SU-DHL-6 (cell line): ENCODE measurements around the gene SEMA3D.

Experiments used
- H2AFZ ChIP-seq: fragments of 200-600 bp; sonication (generic); 2 replicates; pipeline ENCODE4 v1.6.1; 2014; ENCODE audit warnings: low read depth, mild to moderate bottlenecking, moderate library complexity, mixed read lengths, antibody characterized with exemption, low read length; ENCODE audit not compliant: severe bottlenecking
- H3F3A ChIP-seq: fragments of 200-600 bp; shearing (Covaris generic); 2 replicates; pipeline ENCODE4 v1.6.0; 2016; ENCODE audit warnings: antibody characterized with exemption, mild to moderate bottlenecking; ENCODE audit not compliant: insufficient read depth
- H3K27ac ChIP-seq: fragments of 200-600 bp; sonication (generic); 2 replicates; pipeline ENCODE4 v1.5.1; 2016; ENCODE audit warnings: low read depth, mild to moderate bottlenecking, low read length, moderate library complexity, mixed read lengths
- H3K27me3 ChIP-seq: fragments of 200-600 bp; sonication (generic), shearing (Covaris generic); 2 replicates; pipeline ENCODE4 v1.6.0; 2014; ENCODE audit warnings: mild to moderate bottlenecking, low read length
- H3K36me3 ChIP-seq: fragments of 200-600 bp; sonication (generic); 2 replicates; pipeline ENCODE4 v1.6.1; 2014; ENCODE audit warnings: mild to moderate bottlenecking, low read length, mixed read lengths
- H3K4me2 ChIP-seq: fragments of 300-600, 200-600 bp; shearing (Covaris generic), sonication (generic); 2 replicates; pipeline ENCODE4 v1.6.0; 2014; ENCODE audit warnings: low read length, low read depth, mild to moderate bottlenecking; ENCODE audit not compliant: poor library complexity, severe bottlenecking
- H3K4me3 ChIP-seq: fragments of 200-600 bp; sonication (generic); 2 replicates; pipeline ENCODE4 v1.5.1; 2014; ENCODE audit warnings: antibody characterized with exemption, low read length, mild to moderate bottlenecking, mixed read lengths; ENCODE audit not compliant: insufficient read depth, poor library complexity, severe bottlenecking
- H3K79me2 ChIP-seq: fragments of 200-600 bp; sonication (generic); 2 replicates; pipeline ENCODE4 v1.6.1; 2014; ENCODE audit warnings: mild to moderate bottlenecking, low read length, moderate library complexity; ENCODE audit not compliant: insufficient read depth
- H3K9ac ChIP-seq: fragments of 200-600 bp; sonication (generic); 2 replicates; pipeline ENCODE4 v1.7.0; 2014; ENCODE audit warnings: mild to moderate bottlenecking, low read length
- H3K9me2 ChIP-seq: fragments of 200-600 bp; sonication (generic); replicated peaks from 2 replicates; pipeline ENCODE4 v1.6.1; 2014; ENCODE audit warnings: low read length; ENCODE audit not compliant: insufficient read depth
- H3K9me3 ChIP-seq: fragments of 200-600 bp; sonication (generic); 2 replicates; pipeline ENCODE4 v1.6.1; 2014; ENCODE audit warnings: low read length, mixed read lengths; ENCODE audit not compliant: insufficient read depth
- H4K20me1 ChIP-seq: fragments of 200-600 bp; sonication (generic); 2 replicates; pipeline ENCODE4 v1.6.1; 2014; ENCODE audit warnings: low read depth, mild to moderate bottlenecking, antibody characterized with exemption, low read length, moderate library complexity, mixed read lengths
- EZH2phosphoT487 ChIP-seq: fragments of 200-600 bp; sonication (generic), shearing (Covaris generic); conservative IDR thresholded peaks from 2 replicates; pipeline ENCODE4 v1.6.1; 2018; ENCODE audit warnings: mild to moderate bottlenecking, antibody characterized with exemption, low read length, moderate library complexity, mixed read lengths
- TF ChIP-seq, protein P1 (sequence below): fragments of 200-600 bp; sonication (generic); IDR thresholded peaks from one replicate; pipeline ENCODE4 v1.5.1; 2017; ENCODE audit warnings: antibody characterized with exemption, mild to moderate bottlenecking, low read length, moderate library complexity; ENCODE audit not compliant: insufficient read depth, poor library complexity, severe bottlenecking

SEMA3D gene

DNA sequence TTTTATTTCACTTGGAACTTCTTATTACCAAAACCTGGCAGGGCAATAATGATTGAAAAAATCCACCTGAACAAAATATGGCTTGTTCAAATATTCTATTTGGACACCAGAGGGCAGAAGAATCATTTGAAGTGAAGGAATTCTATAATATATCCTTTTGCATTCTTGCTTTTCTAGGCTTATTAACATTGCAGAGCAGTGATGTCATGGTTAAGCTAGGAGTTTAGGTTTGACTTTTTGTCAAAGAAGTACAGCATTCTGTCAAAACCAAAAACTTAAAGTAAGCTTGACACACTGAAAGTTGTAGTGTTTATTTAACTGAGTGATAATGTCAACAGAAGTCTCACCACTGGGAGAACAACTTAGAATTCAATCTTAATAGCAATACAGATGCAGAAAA is 156.0 kb downstream of the SEMA3D start:
- Histone ChIP-seq H3K4me2 (no peak overlapping the region), H3K36me3 (no peaks in the 10 kb centered on the region), H3K9me3 (no peaks in the 10 kb centered on the region), H3K4me3 (no peak overlapping the region), H3K27ac (no peak overlapping the region), H4K20me1 (peaks cover 4% of the 10 kb centered on the region; the same call in 1 of the 2 replicates), H3F3A (no peaks in the 10 kb centered on the region), H2AFZ (no peak overlapping the region), H3K9ac (no peak overlapping the region), H3K79me2 (no peaks in the 10 kb centered on the region), H3K27me3 (no peaks in the 10 kb centered on the region), H3K9me2 (no peaks in the 10 kb centered on the region)
- TF ChIP-seq, protein P1, sequence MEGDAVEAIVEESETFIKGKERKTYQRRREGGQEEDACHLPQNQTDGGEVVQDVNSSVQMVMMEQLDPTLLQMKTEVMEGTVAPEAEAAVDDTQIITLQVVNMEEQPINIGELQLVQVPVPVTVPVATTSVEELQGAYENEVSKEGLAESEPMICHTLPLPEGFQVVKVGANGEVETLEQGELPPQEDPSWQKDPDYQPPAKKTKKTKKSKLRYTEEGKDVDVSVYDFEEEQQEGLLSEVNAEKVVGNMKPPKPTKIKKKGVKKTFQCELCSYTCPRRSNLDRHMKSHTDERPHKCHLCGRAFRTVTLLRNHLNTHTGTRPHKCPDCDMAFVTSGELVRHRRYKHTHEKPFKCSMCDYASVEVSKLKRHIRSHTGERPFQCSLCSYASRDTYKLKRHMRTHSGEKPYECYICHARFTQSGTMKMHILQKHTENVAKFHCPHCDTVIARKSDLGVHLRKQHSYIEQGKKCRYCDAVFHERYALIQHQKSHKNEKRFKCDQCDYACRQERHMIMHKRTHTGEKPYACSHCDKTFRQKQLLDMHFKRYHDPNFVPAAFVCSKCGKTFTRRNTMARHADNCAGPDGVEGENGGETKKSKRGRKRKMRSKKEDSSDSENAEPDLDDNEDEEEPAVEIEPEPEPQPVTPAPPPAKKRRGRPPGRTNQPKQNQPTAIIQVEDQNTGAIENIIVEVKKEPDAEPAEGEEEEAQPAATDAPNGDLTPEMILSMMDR = peak; percentile 53
- no peak for TF ChIP-seq EZH2phosphoT487

GRCh38 chr7:85025312-85025756 is 161.5 kb downstream of the SEMA3D start:
- Histone ChIP-seq H3K27me3 (no peaks in the 10 kb centered on the region), H3F3A (no peaks in the 10 kb centered on the region; the same call in 1 of the 2 replicates), H2AFZ (no peak overlapping the region), H3K4me2 (no peak overlapping the region), H3K9me3 (no peaks in the 10 kb centered on the region), H3K36me3 (no peaks in the 10 kb centered on the region), H4K20me1 (peaks cover 10% of the 10 kb centered on the region; the same call in 1 of the 2 replicates), H3K9ac (no peak overlapping the region), H3K27ac (no peak overlapping the region), H3K9me2 (no peaks in the 10 kb centered on the region), H3K79me2 (no peaks in the 10 kb centered on the region), H3K4me3 (no peak overlapping the region)
- TF ChIP-seq, protein P1 = no peak
- no peak for TF ChIP-seq EZH2phosphoT487

- no peak overlapping the region for H3K4me2 ChIP-seq
- no peaks in the 10 kb centered on the region for H3K36me3 ChIP-seq
- no peak overlapping the region for H3K27ac ChIP-seq
- H3K9ac ChIP-seq = no peak overlapping the region
- H3K9me3 ChIP-seq = no peaks in the 10 kb centered on the region
- peaks cover 15% of the 10 kb centered on the region; the same call in 1 of the 2 replicates for H4K20me1 ChIP-seq
- TF ChIP-seq, protein P1 = no peak
- TF ChIP-seq EZH2phosphoT487 = no peak
- no peaks in the 10 kb centered on the region for H3K79me2 ChIP-seq
- H2AFZ ChIP-seq = no peak overlapping the region
- no peaks in the 10 kb centered on the region for H3K27me3 ChIP-seq
- no peaks in the 10 kb centered on the region; the same call in 1 of the 2 replicates for H3F3A ChIP-seq
- no peaks in the 10 kb centered on the region for H3K9me2 ChIP-seq
- H3K4me3 ChIP-seq = no peak overlapping the region
Observed at GRCh38 chr7:85023916-85024315, 162.9 kb downstream of the SEMA3D start.
